IPS DF 4.7 (cell line): ENCODE data around the gene SLC30A7.
A peak's percentile ranks its signal among the peaks of the same experiment; 100 is the strongest.

Experiments used
- DNase-seq: peaks from one replicate; pipeline ENCODE4 v3.0.0-alpha.2; 2013; ENCODE audit warnings: low spot score; ENCODE audit errors: extremely low read depth

The SLC30A7 gene

DNA sequence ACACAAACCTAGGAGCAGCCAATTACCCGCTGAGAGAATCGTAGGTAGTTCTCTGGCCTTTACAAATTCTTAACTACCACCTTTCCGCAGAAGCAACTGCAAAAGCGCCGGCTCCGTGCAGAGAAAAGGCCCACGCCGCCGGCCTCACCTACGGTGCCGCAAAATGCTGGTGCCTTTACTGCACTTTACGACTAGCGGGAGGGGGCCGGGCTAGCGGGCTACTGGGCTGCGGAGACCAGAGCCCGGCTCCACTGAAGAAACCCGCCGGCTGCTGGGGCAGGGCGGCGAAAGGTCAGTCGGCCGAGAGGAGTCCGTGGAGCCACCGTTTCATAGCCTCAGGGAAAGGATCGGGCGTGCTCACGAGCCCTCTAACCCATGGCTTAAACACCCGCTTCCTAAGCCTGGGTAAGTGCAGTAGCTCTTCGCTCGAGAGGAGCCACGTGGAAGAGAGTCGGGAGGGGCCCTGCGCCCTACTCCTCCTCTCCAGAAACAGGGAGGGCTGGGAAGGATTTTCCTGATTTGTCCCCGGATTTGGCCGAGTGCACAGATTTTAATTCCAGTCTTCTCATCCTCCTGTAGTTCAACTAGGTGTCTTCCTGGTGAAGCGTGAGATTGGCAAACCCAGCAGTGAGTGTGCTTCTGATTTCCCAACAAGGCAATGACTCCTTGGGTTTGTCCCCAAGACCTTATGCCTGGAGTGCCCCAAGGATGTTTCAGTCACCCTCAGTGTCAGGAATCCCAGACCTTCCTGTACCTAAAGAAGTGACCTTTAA, 130.0 kb downstream of the SLC30A7 start, which contains the start of gene DPH5:
DPH5 (minus strand) TSS at position 128 of the 773 bp plus-strand sequence. CDS start 341 bp downstream, outside the sequence.
- peak; percentile 49 for DNase-seq

GRCh38 chr1:101026430-101026788, 130.5 kb downstream of the SLC30A7 start:
- no peak for DNase-seq

GRCh38 chr1:101027194-101027772, 131.4 kb downstream of the SLC30A7 start:
- DNase-seq = no peak

DNA sequence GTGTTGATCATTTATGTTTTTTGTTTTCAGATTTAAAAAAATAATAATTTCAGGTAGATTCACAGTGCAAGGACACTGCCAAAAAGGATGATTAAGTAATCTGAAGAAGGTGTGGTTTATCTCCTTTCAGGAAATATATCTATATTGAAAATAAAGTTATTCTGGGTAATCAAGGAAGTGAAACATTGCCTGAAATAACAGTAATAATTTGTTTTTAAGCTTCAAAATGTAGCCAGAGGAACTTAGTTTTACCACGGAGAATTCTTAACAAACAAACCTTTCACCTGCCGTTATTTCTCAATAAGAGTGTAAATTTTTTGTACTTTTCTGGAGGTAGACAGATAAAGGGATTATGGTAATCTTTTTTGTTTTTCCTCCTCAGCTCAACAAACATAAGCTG, 132.6 kb downstream of the SLC30A7 start:
- DNase-seq = no peak

- DNase-seq = no peak
Measured at GRCh38 chr1:101029184-101029583, 133.3 kb downstream of the SLC30A7 start.

- no peak for DNase-seq
Measured at GRCh38 chr1:101030881-101031280, 135.0 kb downstream of the SLC30A7 start.
